GM12801 (cell line): Measurements from ENCODE around the gene PCP4L1.

ENCODE experiments used
- TF ChIP-seq, protein P1 (sequence below): IDR thresholded peaks from one replicate; pipeline ENCODE4 v1.5.1; 2011; ENCODE audit warnings: control low read depth; ENCODE audit not compliant: insufficient read length; ENCODE audit errors: extremely low read depth

Gene PCP4L1

DNA sequence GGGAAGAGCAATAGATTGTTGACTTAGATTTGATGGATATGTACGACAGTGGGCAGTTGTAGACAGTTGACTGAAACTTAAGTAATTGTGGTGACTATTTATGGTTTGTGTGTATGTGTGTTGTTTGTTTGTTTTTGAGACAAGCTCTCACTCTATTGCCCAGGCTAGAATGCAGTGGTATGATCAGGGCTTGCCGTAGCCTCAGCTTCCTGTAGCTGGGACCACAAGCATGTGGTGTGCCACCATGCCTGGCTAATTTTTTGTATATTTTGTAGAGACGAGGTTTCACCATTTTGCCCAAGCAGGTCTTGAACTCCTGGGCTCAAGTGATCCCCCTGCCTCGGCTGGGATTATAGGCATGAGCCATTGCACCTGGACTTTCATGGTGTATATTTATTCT lies 65.5 kb downstream of the PCP4L1 start:
- TF ChIP-seq, protein P1, sequence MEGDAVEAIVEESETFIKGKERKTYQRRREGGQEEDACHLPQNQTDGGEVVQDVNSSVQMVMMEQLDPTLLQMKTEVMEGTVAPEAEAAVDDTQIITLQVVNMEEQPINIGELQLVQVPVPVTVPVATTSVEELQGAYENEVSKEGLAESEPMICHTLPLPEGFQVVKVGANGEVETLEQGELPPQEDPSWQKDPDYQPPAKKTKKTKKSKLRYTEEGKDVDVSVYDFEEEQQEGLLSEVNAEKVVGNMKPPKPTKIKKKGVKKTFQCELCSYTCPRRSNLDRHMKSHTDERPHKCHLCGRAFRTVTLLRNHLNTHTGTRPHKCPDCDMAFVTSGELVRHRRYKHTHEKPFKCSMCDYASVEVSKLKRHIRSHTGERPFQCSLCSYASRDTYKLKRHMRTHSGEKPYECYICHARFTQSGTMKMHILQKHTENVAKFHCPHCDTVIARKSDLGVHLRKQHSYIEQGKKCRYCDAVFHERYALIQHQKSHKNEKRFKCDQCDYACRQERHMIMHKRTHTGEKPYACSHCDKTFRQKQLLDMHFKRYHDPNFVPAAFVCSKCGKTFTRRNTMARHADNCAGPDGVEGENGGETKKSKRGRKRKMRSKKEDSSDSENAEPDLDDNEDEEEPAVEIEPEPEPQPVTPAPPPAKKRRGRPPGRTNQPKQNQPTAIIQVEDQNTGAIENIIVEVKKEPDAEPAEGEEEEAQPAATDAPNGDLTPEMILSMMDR = no peak

DNA sequence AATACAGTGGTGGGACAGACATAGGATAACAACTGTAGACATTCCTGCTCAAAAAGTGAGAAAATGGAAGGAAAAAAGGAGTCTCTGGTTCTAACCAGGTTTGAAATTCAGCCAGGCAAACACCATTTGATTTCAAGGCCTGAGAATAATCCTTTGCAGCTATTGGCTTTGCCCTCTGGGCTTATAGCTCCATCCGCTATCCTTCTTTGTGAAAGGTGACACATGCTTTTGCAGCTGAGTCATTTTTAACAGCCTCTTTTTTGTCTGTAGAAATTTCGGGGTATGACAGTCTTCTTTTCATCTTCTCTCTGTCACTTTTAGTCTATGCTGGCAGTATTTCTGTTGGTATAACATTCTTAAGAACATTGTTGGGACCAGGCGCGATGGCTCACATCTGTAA lies 71.8 kb downstream of the PCP4L1 start:
- TF ChIP-seq, protein P1 = no peak

- TF ChIP-seq, protein P1 = no peak
These were observed 74.6 kb downstream of the PCP4L1 start for GRCh38 chr1:161333166-161333565.
